GM12878 (cell line): ENCODE data around the gene PDE9A.

Experiments used
- EZH2 ChIP-seq: IDR thresholded peaks from 2 replicates; pipeline ENCODE4 v1.6.1; 2012; ENCODE audit warnings: low read depth, mild to moderate bottlenecking, control low read depth, inconsistent platforms, low read length, borderline replicate concordance; ENCODE audit not compliant: control insufficient read depth
- FOS ChIP-seq: IDR thresholded peaks from 3 replicates; pipeline ENCODE4 v1.6.1; 2011; ENCODE audit warnings: borderline replicate concordance; ENCODE audit not compliant: insufficient read length; ENCODE audit errors: extremely low read depth
- JUNB ChIP-seq: IDR thresholded peaks from 2 replicates; pipeline ENCODE4 v1.6.1; 2016; ENCODE audit warnings: antibody characterized with exemption, mild to moderate bottlenecking
- NFIC ChIP-seq: IDR thresholded peaks from 2 replicates; pipeline ENCODE4 v1.6.1; 2012; ENCODE audit warnings: low read depth, mild to moderate bottlenecking, inconsistent platforms, low read length, moderate library complexity
- REST ChIP-seq: IDR thresholded peaks from 2 replicates; pipeline ENCODE4 v1.6.1; 2012; ENCODE audit warnings: mild to moderate bottlenecking, low read depth, low read length
- TCF7 ChIP-seq: IDR thresholded peaks from 2 replicates; pipeline ENCODE4 v1.6.1; 2014; ENCODE audit warnings: antibody characterized with exemption, borderline replicate concordance
- TF ChIP-seq, protein P1 (sequence below), 3 experiments: IDR thresholded peaks in 2 of 3; conservative IDR thresholded peaks in 1 of 3; 2 replicates each; pipeline ENCODE4 v1.5.1; 2011; ENCODE audit warnings: low read depth in 3 of 3, low read length in 3 of 3, mild to moderate bottlenecking in 3 of 3, control low read depth in 2 of 3, moderate library complexity in 2 of 3, inconsistent platforms in 1 of 3, mixed read lengths in 1 of 3; ENCODE audit not compliant: control insufficient read depth in 2 of 3, insufficient read depth in 1 of 3; ENCODE audit errors: extremely low read depth in 1 of 3
- TF ChIP-seq, protein P2 (sequence below): fragments of 450-650 bp; IDR thresholded peaks from 2 replicates; pipeline ENCODE4 v1.6.1; 2016; ENCODE audit warnings: mild to moderate bottlenecking

DNA sequence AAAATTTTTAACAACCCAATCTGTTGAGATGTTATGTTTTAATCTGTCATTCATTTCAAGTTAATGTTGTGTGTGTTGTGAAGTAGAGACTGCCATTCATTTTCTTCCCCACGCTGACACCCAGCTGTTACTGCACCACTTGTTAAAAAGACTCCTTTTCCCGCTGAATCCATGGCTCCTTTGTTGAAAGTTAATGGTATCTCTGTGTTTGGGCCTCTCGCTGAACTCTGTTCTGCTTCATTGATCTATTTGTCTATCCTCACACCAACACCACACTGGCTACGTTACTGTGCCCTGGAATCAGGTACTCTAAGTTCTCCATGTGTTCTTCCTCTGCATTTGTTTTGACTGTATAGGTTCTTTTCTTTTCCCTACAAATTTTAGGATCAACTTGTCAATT lies 58.2 kb downstream of the PDE9A start:
- TF ChIP-seq, protein P1, sequence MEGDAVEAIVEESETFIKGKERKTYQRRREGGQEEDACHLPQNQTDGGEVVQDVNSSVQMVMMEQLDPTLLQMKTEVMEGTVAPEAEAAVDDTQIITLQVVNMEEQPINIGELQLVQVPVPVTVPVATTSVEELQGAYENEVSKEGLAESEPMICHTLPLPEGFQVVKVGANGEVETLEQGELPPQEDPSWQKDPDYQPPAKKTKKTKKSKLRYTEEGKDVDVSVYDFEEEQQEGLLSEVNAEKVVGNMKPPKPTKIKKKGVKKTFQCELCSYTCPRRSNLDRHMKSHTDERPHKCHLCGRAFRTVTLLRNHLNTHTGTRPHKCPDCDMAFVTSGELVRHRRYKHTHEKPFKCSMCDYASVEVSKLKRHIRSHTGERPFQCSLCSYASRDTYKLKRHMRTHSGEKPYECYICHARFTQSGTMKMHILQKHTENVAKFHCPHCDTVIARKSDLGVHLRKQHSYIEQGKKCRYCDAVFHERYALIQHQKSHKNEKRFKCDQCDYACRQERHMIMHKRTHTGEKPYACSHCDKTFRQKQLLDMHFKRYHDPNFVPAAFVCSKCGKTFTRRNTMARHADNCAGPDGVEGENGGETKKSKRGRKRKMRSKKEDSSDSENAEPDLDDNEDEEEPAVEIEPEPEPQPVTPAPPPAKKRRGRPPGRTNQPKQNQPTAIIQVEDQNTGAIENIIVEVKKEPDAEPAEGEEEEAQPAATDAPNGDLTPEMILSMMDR (IDR thresholded peaks at IDR 0.05 in 2 of 3, conservative IDR thresholded peaks at IDR 0.05 in 1 of 3; ENCODE audit: control insufficient read depth in 2 of 3, extremely low read depth in 1 of 3, insufficient read depth in 1 of 3, low read depth in 3 of 3, low read length in 3 of 3) = no peak
- TF ChIP-seq REST = no peak
- TF ChIP-seq, protein P2, sequence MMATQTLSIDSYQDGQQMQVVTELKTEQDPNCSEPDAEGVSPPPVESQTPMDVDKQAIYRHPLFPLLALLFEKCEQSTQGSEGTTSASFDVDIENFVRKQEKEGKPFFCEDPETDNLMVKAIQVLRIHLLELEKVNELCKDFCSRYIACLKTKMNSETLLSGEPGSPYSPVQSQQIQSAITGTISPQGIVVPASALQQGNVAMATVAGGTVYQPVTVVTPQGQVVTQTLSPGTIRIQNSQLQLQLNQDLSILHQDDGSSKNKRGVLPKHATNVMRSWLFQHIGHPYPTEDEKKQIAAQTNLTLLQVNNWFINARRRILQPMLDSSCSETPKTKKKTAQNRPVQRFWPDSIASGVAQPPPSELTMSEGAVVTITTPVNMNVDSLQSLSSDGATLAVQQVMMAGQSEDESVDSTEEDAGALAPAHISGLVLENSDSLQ = no peak
- TF ChIP-seq FOS = no peak
- no peak for TF ChIP-seq EZH2
- TF ChIP-seq NFIC = no peak
- TF ChIP-seq JUNB = no peak
- no peak for TF ChIP-seq TCF7
